ENCODE measurements around the gene DUSP15.

Gene DUSP15

GRCh38 chr20:31859266-31859997 is 10.9 kb downstream of the DUSP15 start:
- Histone ChIP-seq H3K9ac (ENCODE audit: low read length) (no peak overlapping the region), H3K27ac (ENCODE audit: low read depth, low read length) (no peak overlapping the region), H3K27me3 (ENCODE audit: control insufficient read depth, insufficient read depth, low read length) (peaks cover 51% of the 10 kb centered on the region), H3K4me1 (ENCODE audit: control insufficient read depth, insufficient read depth, low read length) (peaks cover 22% of the 10 kb centered on the region), H3K36me3 (ENCODE audit: control insufficient read depth, insufficient read depth, low read length) (no peaks in the 10 kb centered on the region), H3K9me3 (ENCODE audit: control insufficient read depth, insufficient read depth, low read depth, low read length) (no peaks in the 10 kb centered on the region), H3K4me3 (ENCODE audit: low read depth, low read length) (no peak overlapping the region)

GRCh38 chr20:31858760-31859083 is 11.6 kb downstream of the DUSP15 start:
- H3K4me1 ChIP-seq (ENCODE audit: control insufficient read depth, insufficient read depth, low read length): peaks cover 22% of the 10 kb centered on the region
- H3K4me3 ChIP-seq (ENCODE audit: low read depth, low read length): no peak overlapping the region
- no peaks in the 10 kb centered on the region for H3K9me3 ChIP-seq (ENCODE audit: control insufficient read depth, insufficient read depth, low read depth, low read length)
- no peak overlapping the region for H3K9ac ChIP-seq (ENCODE audit: low read length)
- H3K27me3 ChIP-seq (ENCODE audit: control insufficient read depth, insufficient read depth, low read length): peaks cover 56% of the 10 kb centered on the region
- no peaks in the 10 kb centered on the region for H3K36me3 ChIP-seq (ENCODE audit: control insufficient read depth, insufficient read depth, low read length)
- H3K27ac ChIP-seq (ENCODE audit: low read depth, low read length): no peak overlapping the region

DNA sequence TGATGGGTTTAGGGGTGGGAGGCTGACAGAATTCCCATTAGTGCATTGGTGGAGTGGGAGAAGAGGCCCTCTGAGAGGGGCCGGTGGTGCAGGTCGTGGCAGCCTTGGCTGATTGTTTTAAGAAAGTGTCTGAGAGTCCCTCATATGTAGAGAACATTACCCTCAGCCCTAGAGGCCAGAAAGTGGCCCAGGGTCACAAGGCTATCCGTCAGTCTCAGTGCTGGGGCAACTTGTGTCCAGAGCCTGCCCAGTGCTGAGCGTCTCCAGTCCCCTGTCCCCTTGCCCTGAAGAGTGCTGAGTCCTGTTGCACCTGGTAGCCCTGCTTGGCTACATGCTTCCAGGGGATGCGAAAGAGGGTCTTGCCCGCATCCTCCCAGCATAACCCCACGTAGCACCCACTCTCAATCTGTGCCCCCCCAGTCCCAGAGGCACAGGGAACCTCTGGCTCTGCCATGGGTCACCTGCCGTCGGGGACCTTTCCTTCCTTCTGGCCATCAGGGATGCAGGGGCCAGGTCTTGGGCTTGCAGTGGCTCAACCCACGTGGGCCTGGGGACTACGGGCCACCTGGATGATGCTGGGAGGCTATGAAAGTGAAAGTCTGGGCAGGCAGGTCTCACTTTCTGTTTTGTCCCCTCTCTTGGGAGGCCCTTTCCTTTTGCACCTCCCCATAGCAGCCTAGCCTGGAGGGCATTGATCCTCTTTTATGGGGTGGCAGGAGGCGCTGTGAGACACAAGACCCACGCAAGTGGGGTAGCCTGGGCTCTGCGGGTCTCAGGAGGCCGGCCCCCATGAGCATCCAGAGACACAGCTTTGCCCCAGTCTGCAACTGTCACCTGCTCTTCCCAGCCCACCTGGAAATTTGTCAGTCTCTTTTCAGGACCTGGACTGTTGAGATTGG is 12.2 kb downstream of the DUSP15 start:
- H3K4me3 ChIP-seq (ENCODE audit: low read depth, low read length): no peak overlapping the region
- peaks cover 56% of the 10 kb centered on the region for H3K27me3 ChIP-seq (ENCODE audit: control insufficient read depth, insufficient read depth, low read length)
- no peak overlapping the region for H3K27ac ChIP-seq (ENCODE audit: low read depth, low read length)
- H3K9ac ChIP-seq (ENCODE audit: low read length): no peak overlapping the region
- no peaks in the 10 kb centered on the region for H3K36me3 ChIP-seq (ENCODE audit: control insufficient read depth, insufficient read depth, low read length)
- peaks cover 22% of the 10 kb centered on the region for H3K4me1 ChIP-seq (ENCODE audit: control insufficient read depth, insufficient read depth, low read length)
- no peaks in the 10 kb centered on the region for H3K9me3 ChIP-seq (ENCODE audit: control insufficient read depth, insufficient read depth, low read depth, low read length)

DNA sequence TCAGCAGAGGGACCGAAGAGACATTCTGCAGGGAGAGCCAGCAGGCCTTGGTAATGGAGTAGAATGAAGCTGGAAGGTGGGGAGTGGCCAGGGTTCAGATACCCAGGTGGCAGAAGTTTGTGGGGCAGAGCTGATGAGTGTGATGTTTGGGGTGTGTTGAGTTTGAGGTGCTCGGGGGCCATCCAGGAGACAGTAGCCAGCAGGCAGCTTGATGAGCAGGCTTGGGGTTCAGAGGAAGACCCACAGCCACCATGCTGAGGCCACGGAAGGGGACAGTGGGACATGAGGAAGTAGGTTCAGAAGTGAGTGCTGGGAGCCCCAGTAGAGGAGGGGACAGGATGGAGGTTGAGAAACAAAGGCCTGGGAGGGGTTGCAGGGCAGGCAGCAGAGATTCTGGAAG is 13.8 kb downstream of the DUSP15 start:
- no peak overlapping the region for H3K27ac ChIP-seq (ENCODE audit: low read depth, low read length)
- no peaks in the 10 kb centered on the region for H3K9me3 ChIP-seq (ENCODE audit: control insufficient read depth, insufficient read depth, low read depth, low read length)
- no peaks in the 10 kb centered on the region for H3K36me3 ChIP-seq (ENCODE audit: control insufficient read depth, insufficient read depth, low read length)
- peaks cover 16% of the 10 kb centered on the region for H3K4me1 ChIP-seq (ENCODE audit: control insufficient read depth, insufficient read depth, low read length)
- no peak overlapping the region for H3K4me3 ChIP-seq (ENCODE audit: low read depth, low read length)
- H3K27me3 ChIP-seq (ENCODE audit: control insufficient read depth, insufficient read depth, low read length): peaks cover 62% of the 10 kb centered on the region
- no peak overlapping the region for H3K9ac ChIP-seq (ENCODE audit: low read length)

DNA sequence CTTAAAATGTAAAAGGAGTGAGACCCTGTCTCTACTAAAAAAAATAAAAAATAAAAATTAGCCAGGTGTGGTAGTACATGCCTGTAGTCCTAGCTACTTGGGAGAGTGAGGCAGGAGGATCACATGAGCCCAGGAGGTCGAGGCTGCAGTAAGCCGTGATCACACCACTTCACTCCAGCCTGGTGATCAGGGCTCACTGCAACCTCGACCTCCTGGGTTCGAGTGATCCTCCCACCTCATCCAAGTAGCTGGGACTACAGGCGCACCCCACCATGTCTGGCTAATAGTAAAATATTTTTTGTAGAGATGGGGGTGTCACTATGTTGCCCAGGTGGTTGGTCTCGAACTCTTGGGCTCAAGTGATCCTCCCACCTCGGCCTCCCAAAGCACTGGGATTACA is 16.8 kb downstream of the DUSP15 start:
- Histone ChIP-seq H3K27me3 (ENCODE audit: control insufficient read depth, insufficient read depth, low read length) (peaks cover 69% of the 10 kb centered on the region), H3K4me1 (ENCODE audit: control insufficient read depth, insufficient read depth, low read length) (0 out of 2 replicates have a peak, but pooled peaks cover 6% of the 10 kb centered on the region), H3K27ac (ENCODE audit: low read depth, low read length) (no peak overlapping the region), H3K9ac (ENCODE audit: low read length) (no peak overlapping the region), H3K4me3 (ENCODE audit: low read depth, low read length) (no peak overlapping the region), H3K9me3 (ENCODE audit: control insufficient read depth, insufficient read depth, low read depth, low read length) (no peaks in the 10 kb centered on the region), H3K36me3 (ENCODE audit: control insufficient read depth, insufficient read depth, low read length) (no peaks in the 10 kb centered on the region)

DNA sequence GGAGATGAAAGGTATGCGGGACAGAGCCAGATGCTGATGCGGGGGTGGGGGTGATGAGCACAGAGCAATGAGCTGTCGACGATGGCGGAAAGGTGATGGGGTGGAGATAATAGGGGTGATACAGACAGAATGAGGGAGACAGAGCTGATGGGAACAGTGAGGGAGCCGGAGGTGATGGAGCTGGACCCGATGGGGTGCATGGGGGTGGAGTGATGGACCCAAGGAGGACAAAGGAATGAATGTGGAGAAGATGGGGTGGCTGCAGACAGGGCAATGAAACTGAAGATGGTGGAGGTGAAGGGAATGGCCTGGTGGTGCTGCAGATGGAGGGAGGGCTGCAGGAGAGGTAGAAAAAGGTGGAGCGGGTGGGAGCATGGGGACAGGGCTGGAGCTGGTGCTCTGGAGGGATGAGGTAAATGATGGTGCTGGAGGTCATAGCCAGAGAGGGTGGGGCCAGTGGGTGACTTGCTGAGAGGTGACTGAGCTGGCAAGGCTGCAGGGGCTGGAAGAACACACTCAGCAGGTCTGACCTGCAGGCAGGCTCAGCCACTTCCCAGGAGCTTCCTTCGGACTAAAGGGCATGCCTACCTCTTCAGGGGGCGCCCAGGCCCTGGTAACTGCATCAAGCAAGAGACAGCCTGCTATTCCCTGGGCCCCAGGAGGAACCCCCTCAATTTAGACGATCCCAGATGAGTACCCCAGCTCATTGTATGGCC is 18.9 kb downstream of the DUSP15 start:
- Histone ChIP-seq H3K4me1 (ENCODE audit: control insufficient read depth, insufficient read depth, low read length) (0 out of 2 replicates have a peak, but pooled peaks cover 2% of the 10 kb centered on the region), H3K36me3 (ENCODE audit: control insufficient read depth, insufficient read depth, low read length) (no peaks in the 10 kb centered on the region), H3K27ac (ENCODE audit: low read depth, low read length) (no peak overlapping the region), H3K9me3 (ENCODE audit: control insufficient read depth, insufficient read depth, low read depth, low read length) (no peaks in the 10 kb centered on the region), H3K27me3 (ENCODE audit: control insufficient read depth, insufficient read depth, low read length) (peaks cover 57% of the 10 kb centered on the region), H3K4me3 (ENCODE audit: low read depth, low read length) (no peak overlapping the region), H3K9ac (ENCODE audit: low read length) (no peak overlapping the region)

DNA sequence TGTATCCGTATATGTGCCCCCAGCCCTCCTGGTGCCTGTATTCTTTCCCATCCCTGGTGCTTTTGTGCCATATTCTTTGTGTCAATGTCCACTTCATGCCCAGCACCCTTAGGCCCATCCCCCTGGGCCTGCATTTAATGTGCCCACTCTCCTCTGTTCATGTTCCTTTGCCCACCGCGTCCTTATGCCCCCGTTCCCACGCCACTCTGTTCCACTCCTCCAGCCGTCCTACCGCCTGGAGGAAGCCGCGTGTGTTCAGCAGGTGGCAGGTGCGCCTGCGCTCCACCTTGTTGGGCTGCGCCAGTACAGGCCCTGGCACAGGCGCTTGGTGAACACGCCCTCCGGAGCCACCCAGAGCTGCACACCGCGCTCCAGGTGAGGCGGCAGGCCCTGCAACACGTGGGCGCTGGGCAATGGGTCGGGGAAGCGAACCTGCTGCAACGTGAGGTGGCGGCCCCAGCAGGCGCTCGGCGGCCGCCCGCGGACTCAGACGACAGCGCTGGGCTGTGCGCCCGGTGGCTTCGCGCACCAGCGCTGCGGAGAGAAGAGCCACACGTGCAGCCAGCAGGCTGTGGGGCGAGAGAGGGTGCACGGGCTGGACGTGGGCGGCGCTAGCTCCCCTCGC is 20.9 kb downstream of the DUSP15 start:
- H3K27me3 ChIP-seq (ENCODE audit: control insufficient read depth, insufficient read depth, low read length): peaks cover 46% of the 10 kb centered on the region

GRCh38 chr20:31848088-31848999 is 22.0 kb downstream of the DUSP15 start:
- Histone ChIP-seq H3K27me3 (ENCODE audit: control insufficient read depth, insufficient read depth, low read length) (peaks cover 42% of the 10 kb centered on the region), H3K9ac (ENCODE audit: low read length) (no peak overlapping the region), H3K4me1 (ENCODE audit: control insufficient read depth, insufficient read depth, low read length) (peaks cover 22% of the 10 kb centered on the region; the same call in 1 of the 2 replicates), H3K27ac (ENCODE audit: low read depth, low read length) (no peak overlapping the region), H3K9me3 (ENCODE audit: control insufficient read depth, insufficient read depth, low read depth, low read length) (no peaks in the 10 kb centered on the region), H3K4me3 (ENCODE audit: low read depth, low read length) (no peak overlapping the region), H3K36me3 (ENCODE audit: control insufficient read depth, insufficient read depth, low read length) (no peaks in the 10 kb centered on the region)

More for the DNA sequence above, 20.9 kb downstream of the DUSP15 start:
- Histone ChIP-seq H3K36me3 (ENCODE audit: control insufficient read depth, insufficient read depth, low read length) (no peaks in the 10 kb centered on the region), H3K4me3 (ENCODE audit: low read depth, low read length) (no peak overlapping the region; the same call in 1 of the 2 replicates), H3K27ac (ENCODE audit: low read depth, low read length) (no peak overlapping the region), H3K9ac (ENCODE audit: low read length) (no peak overlapping the region), H3K4me1 (ENCODE audit: control insufficient read depth, insufficient read depth, low read length) (peaks cover 14% of the 10 kb centered on the region; the same call in 1 of the 2 replicates), H3K9me3 (ENCODE audit: control insufficient read depth, insufficient read depth, low read depth, low read length) (no peaks in the 10 kb centered on the region)

GRCh38 chr20:31846793-31847138 is 23.6 kb downstream of the DUSP15 start:
- Histone ChIP-seq H3K36me3 (ENCODE audit: control insufficient read depth, insufficient read depth, low read length) (no peaks in the 10 kb centered on the region), H3K27me3 (ENCODE audit: control insufficient read depth, insufficient read depth, low read length) (peaks cover 38% of the 10 kb centered on the region), H3K4me3 (ENCODE audit: low read depth, low read length) (no peak overlapping the region), H3K27ac (ENCODE audit: low read depth, low read length) (no peak overlapping the region), H3K9me3 (ENCODE audit: control insufficient read depth, insufficient read depth, low read depth, low read length) (no peaks in the 10 kb centered on the region), H3K4me1 (ENCODE audit: control insufficient read depth, insufficient read depth, low read length) (peaks cover 38% of the 10 kb centered on the region), H3K9ac (ENCODE audit: low read length) (no peak overlapping the region)

GRCh38 chr20:31845300-31845863 is 24.9 kb downstream of the DUSP15 start, which contains the start of gene FOXS1:
FOXS1 (minus strand) TSS chr20:31845604; CDS start chr20:31845542, 62 bp downstream.
- H3K9ac ChIP-seq (ENCODE audit: low read length): no peak within 1 kb of the TSS
- peaks cover 46% of the 10 kb centered on the region for H3K4me1 ChIP-seq (ENCODE audit: control insufficient read depth, insufficient read depth, low read length)
- peaks cover 24% of the 10 kb centered on the region for H3K27me3 ChIP-seq (ENCODE audit: control insufficient read depth, insufficient read depth, low read length)
- no peak within 1 kb of the TSS for H3K4me3 ChIP-seq (ENCODE audit: low read depth, low read length)
- no peak within 1 kb of the TSS for H3K27ac ChIP-seq (ENCODE audit: low read depth, low read length)
- no peaks in the 10 kb centered on the region for H3K36me3 ChIP-seq (ENCODE audit: control insufficient read depth, insufficient read depth, low read length)
- no peaks in the 10 kb centered on the region for H3K9me3 ChIP-seq (ENCODE audit: control insufficient read depth, insufficient read depth, low read depth, low read length)

Data from HUES6 (cell line).